ENCODE results near the gene BARHL2.

BARHL2 gene

DNA sequence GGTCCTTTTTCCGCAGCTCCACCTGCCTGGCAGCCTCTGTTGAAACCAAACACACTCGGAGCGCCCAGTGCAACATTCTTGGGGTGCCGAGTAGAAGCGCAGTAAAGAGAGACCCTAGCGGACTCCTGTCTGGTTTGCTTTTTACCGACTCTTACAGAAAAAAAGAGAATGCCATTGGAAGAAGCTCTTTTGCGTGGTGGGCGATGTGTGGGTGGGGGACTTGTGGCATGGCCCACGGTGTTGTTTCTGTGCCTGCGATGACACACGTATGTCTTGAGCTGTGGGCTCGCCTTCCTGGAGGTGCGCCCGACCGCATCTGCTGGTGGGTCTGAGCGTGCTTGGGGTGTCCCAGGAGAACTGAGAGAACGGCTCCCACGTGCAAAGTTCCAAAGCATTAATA is 7.3 kb upstream of the BARHL2 start:
- DNase-seq: no peak

DNA sequence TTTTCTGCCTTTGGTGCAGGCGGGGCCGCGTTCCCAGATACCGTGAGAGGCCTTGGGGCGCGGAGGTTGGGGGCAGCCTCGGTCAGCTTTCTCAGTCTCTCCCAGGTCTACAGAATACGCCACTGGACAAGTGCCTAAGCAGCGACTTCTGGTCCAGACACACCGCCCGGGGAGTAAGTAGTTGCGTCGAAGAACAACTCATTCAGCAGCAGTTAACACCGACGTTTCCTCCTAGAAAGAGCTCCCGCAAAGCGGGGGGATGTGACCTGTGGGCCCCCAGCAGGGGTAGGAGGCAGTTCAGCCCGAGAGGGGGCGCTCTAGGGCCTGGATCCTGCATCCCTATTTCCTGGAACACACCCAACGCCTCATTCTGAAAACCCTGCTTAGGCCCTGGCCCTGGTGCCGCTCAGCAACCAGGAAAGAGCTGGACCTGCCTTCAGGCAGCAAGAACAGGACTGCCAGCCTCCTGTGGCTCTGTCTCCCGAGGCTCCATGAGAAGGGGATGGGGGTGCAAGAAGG is 6.5 kb upstream of the BARHL2 start:
- no peak for DNase-seq

- DNase-seq: no peak
These were observed 5.9 kb upstream of the BARHL2 start for GRCh38 chr1:90722874-90723589.

- DNase-seq: peak in 1 of 2 donors; percentile 49
These were observed 4.4 kb upstream of the BARHL2 start for GRCh38 chr1:90721210-90722194.

GRCh38 chr1:90720145-90720636 is 3.1 kb upstream of the BARHL2 start:
- DNase-seq: no peak

- DNase-seq: no peak
These were observed 2.4 kb upstream of the BARHL2 start for GRCh38 chr1:90719330-90720144.

GRCh38 chr1:90718411-90719329 is 1.6 kb upstream of the BARHL2 start:
- DNase-seq: no peak

DNA sequence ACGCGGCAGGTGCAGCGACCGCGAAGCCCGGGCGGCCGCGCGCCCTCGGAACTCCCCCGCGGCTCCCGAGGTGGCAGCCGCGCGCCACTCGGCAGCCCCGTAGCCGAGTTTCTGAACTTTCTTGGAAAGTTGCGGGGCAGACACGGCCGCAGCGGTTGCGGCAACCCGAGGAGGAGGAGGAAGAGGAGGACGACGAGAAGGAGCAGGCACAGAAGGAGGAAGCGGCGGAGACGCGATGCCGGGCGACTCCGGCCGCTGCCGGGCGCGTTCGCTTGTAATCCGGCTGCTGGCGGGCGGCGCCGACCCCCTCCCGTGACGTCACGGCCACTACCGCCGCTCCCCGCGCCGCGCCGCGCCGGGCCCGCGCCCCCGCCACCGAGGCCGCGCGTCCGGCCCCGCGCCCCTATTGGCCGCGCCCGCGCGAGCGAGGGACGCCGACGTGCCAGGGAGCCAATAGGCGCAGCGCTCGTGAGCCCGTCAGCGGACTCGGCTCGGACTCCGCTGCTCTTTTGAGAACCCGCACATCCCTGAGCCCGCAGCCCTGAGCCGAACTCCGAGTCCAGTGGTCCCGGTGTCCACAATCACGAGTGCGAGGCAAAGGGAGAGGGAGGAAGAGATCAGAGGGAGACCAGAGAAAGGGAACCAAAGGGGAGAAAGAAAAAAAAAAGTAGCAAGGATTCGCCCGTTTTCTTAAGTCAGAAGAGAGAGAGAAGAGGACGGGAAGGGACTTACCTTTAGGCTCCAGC is 736 bp upstream of the BARHL2 start:
- DNase-seq: no peak

- no peak for DNase-seq
These were observed 208 bp upstream of the BARHL2 start for GRCh38 chr1:90717356-90717664.

- no peak for DNase-seq
These were observed 905 bp downstream of the BARHL2 start for GRCh38 chr1:90716243-90716551.

DNA sequence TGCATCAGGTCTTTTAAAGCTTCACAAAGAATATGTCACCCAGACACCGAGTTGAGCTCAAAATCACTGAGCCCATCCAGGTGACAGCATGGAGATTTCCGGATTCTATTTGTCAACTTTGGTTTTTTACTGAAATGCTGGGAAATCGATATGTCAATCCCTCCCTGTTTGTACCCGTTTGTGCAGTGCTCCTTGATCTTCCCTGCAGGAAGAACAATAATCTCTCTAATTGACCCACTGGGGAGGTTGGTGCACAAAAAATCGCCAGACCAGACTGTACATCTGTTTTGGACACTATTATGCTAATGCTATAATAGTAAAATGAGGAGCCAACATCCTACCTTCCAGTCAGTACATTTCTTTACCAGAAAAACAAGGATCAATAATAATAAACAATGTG is 1.8 kb downstream of the BARHL2 start:
- DNase-seq: no peak

- DNase-seq: no peak
These were observed 2.6 kb downstream of the BARHL2 start for GRCh38 chr1:90714521-90714951.

- no peak for DNase-seq
These were observed 3.2 kb downstream of the BARHL2 start for GRCh38 chr1:90713741-90714509.

DNA sequence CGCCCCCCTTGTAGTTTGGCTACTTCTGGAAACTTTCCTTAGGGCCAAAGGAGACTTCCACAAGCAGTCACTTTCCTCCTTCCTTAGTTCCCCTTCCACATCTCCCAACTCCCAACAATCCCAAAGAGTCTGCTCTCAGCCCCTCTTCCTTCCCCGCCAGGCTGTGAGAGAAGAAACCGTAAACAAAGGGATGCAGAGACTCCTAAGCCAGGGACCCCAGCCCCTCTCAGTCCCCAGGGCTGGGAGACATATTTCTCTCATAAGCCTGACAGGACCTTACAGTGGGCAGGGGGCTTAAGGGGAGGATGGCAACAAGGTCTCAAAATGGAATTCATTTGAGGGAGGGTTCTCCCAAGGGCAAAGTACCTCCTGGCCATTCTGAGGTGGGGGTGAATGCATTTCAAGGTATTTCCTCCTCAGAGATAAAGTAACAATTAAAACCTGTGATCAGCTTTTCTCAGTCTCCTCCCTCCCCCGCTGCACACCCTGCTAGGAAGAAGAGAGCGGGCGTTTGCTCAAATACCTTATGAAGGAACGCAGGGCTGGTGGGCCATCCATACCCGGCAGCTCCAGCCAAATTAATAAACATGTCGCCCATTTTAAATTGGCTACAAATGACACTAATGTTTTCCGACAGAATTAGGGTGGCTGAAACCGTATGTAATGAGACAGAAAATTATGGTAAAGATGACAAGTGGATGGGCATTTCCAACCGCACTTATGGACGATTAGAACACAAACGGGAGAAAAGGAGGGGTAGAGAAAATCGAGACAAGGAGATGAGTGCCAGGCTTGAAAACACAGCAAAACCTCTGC is 4.0 kb downstream of the BARHL2 start:
- DNase-seq: no peak

GRCh38 chr1:90712153-90712856 is 4.8 kb downstream of the BARHL2 start:
- DNase-seq: no peak

DNA sequence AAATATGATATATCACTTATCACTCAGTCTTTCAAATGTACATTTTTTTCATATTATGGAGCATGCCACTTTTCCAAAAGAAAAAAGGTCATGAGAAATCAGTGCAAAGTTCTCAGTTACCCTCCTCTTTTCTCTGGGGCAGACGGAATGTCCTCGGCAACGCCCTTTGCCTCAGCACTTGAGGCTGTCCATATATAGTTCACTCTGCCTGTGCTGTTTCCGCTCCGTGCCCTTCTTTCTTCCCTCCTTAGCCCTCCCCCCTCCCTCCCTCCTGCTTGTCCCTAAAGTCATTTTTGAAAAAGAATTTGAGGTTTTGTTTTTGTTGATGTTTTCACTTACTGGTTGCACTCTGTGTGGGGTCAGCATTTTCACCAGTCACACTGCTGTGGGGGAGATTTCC is 5.4 kb downstream of the BARHL2 start:
- no peak for DNase-seq

GRCh38 chr1:90710579-90711536 is 6.2 kb downstream of the BARHL2 start:
- DNase-seq: no peak

- DNase-seq: no peak
These were observed 7.6 kb downstream of the BARHL2 start for GRCh38 chr1:90709535-90709934.

Data from stimulated activated CD4-positive, alpha-beta T cell treated with anti-CD3 and anti-CD28 coated beads, Interleukin-2, amount 100 ng/mL, for 48 hours (primary cell).